ENCODE results near the gene PCSK5.
"Not testable (repeated sequence)": the region's sequence is repeated elsewhere in the genome, so short reads cannot be mapped to it uniquely, and the experiment has no call there.

Gene PCSK5

GRCh38 chr9:75891277-75891741 lies 836 bp downstream of the PCSK5 start:
- DNase-seq: peak; percentile 11

- no peak for DNase-seq
Measured at GRCh38 chr9:75891771-75892215, 1.3 kb downstream of the PCSK5 start.

DNA sequence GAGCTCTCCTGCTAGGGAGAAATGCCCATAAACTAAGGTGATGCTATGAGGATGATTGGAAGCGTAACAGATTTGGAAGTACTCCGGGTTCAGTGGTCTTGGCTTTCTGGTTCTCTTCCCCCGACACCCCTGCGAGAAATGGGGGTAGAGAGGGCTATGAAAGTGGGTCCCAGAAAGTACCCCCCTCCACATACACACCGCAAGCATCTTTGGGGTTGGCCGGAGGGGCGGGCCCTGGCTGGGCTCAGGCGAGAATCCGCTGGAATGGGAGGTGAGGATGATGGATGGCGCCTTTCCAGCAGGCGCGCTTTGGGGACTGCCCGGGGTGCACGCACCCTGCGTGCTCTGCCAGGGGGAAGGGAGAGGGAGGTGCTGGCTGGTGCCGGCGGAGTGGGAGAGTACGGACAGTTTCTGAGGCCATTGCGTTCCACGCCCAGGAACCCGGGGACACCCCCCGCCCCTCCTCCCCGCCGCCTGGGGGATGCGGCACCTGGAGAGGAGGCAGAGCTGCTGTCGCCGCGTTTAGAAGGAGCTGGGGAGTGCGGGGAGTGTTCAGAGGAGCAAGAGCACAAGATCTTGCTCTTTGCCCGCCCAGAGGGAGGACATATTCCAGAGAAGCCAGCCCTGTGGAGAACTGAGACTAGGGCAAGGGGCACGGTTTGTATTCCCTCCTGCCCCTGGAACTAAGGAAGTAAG lies 1.9 kb downstream of the PCSK5 start:
- DNase-seq: no peak

GRCh38 chr9:75893106-75893505 lies 2.6 kb downstream of the PCSK5 start:
- no peak for DNase-seq

DNA sequence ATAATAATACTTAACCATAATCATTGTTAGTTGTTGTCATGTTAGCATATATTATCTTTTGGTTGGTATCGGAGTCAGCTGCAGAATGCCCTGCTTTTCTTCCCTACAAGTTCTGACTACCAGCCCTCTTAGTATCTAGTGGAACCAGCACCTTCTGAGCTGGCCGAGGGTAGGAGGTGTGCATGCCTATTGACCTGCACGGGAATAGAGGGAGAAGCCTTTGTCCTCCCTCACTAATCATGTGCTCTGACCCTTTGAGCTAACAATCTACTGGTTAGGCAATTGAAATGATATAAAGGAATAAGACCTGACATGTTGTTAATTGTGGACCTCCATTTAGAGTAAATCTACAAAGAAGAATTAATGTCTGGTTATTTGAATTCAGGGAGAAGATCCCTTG lies 4.1 kb downstream of the PCSK5 start:
- no peak for DNase-seq

GRCh38 chr9:75895112-75895511 lies 4.6 kb downstream of the PCSK5 start:
- no peak for DNase-seq

GRCh38 chr9:75896193-75896592 lies 5.7 kb downstream of the PCSK5 start:
- DNase-seq: no peak

DNA sequence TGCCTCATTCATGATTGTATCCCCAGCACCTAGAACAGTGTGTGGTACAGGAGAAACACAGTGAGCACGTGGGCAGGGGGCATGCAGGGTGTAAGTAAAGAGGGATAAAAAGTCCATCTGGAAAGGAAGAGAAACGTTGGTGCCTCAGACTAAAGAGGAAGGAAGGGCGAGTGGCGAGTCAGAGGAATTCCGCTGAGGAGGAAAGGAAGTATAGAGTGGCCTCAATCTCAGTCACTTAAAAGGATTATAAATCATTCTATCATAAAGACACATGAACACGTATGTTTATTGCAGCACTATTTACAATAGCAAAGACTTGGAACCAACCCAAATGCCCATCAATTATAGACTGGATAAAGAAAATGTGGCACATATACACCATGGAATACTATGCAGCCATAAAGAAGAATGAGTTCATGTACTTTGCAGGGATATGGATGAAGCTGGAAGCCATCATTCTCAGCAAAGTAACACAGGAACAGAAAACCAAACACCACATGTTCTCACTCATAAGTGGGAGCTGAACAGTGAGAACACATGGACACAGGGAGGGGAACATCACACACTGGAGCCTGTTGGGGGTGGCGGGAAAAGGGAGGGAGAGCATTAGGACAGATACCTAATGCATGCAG lies 10.5 kb downstream of the PCSK5 start:
- not testable (repeated sequence) for DNase-seq

DNA sequence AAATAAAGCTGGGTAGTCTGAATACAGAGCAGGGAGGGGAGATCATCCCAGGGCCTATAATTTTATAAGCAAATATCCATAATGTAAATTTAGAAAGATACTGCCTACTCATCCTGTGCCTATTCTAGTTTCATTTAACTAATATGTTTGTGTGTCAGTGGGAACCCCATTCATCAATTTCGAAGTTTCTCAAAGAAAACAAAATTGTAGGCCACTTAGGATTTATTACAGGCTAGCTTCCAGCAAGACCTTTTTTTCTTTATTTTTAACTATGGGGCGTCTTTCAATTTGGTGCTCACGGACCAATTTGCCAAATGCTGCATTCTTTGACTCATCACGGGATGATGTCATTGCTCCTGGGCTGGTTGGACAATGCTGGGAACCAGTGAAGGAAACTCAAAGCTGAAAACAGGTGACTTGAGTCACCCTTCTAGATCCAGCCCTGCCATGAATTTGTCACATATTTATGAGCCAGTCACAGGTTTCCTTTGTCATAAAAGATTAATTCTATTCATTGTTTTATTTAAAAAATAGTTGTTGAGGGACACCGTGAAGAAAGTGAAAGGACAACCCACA lies 13.4 kb downstream of the PCSK5 start:
- DNase-seq: no peak

GRCh38 chr9:75904364-75904763 lies 13.9 kb downstream of the PCSK5 start:
- no peak for DNase-seq

DNA sequence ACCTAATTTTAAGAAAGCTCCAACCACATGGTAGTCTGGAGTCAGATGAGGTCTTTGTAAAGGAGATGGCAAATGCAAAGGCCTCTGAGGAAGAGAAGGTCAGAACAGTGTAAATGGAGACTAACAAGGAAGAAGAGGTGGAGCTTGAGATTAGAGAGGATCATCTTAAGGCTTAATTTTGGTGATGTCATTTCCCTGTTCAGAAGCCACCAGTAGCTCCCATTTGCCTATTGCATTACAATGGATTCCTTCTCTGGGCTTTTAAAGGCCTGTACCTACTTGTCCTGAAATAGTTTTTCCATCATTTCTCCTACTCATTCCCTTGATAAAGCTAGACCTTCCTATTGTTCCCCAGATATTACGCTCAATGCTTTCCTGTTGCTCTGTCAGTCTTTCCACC lies 16.1 kb downstream of the PCSK5 start:
- no peak for DNase-seq

- no peak for DNase-seq
Measured at GRCh38 chr9:75907329-75907728, 16.9 kb downstream of the PCSK5 start.

GRCh38 chr9:75907923-75908322 lies 17.4 kb downstream of the PCSK5 start:
- DNase-seq: no peak

GRCh38 chr9:75909776-75910175 lies 19.3 kb downstream of the PCSK5 start:
- DNase-seq: no peak

- no peak for DNase-seq
Measured at GRCh38 chr9:75910731-75911130, 20.3 kb downstream of the PCSK5 start.

DNA sequence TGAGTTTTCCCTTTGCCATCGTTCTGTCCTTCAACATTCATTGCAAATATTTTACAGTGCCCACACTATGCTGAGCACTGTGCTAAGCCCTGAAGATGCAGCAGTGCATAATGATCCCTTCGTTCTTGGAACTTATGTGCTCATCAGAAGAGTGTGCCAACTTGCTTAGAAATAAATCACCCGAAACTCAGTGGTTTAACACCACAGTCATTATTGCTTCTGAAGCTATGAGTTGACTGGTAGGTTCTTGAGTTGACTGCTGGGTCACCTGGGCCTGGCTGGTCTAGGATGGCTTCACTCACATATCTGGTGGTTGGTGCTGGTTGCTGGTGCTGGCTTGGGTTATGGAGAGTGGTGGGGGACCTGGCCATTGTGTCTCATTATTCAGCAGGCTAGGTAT lies 20.9 kb downstream of the PCSK5 start:
- DNase-seq: no peak

DNA sequence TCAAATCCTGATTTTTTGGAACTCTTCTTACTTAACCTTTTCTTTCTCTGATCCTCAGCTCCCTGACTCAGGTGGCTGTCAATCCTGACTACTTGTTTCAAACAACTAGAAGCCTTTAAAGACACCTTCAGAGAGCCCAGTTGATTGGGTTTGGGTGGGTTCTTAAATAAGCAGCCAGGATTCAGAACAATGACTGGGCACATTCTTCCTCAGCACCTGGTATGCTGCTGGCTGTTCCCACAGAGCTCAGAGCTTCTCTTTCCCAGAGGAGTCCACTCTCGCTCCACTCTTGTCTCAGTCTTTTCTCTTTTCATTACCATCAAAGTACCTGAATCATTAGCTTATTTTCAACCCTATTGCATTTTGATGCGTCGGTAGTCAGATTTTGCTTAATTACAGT lies 22.5 kb downstream of the PCSK5 start:
- DNase-seq: no peak

DNA sequence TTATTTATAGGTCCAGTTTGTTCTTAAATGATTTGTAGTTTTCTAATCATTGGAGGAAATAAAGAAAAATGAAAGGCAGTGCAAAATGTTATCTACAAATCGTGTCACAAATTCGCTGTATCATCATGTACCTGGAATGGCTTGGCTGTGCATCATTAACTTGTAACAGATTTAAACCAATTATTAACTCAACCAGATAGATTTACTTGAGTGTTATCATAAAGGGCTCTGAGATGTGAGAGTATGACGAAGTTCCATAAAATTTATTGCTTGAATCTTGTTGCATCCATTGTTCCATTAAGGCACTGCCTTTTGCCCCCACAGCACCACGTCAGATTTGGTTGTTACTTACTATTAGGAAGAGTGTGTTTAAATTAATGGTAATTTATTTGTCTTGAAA lies 23.5 kb downstream of the PCSK5 start:
- no peak for DNase-seq

- DNase-seq: no peak
Measured at GRCh38 chr9:75914883-75915452, 24.5 kb downstream of the PCSK5 start.

DNA sequence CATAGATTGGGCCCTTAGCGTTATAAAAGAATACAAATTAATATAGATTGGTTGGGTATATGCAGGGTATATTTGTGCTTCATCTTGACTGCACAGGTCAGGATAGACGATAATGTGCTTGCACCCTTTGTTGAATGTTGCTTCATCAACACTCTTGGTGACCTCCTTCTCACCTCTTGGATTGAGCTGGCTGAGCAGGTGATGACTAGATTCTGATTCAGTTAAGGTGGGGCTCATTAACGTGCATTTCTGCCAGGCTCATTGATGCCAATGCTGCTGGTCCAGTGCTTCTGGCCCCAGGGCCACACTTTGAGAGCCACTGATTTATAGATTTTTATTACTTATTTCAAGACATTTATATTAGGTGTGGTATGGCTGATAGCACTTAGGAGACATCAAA lies 27.7 kb downstream of the PCSK5 start:
- DNase-seq: no peak

GRCh38 chr9:75918909-75919308 lies 28.4 kb downstream of the PCSK5 start:
- DNase-seq: no peak

DNA sequence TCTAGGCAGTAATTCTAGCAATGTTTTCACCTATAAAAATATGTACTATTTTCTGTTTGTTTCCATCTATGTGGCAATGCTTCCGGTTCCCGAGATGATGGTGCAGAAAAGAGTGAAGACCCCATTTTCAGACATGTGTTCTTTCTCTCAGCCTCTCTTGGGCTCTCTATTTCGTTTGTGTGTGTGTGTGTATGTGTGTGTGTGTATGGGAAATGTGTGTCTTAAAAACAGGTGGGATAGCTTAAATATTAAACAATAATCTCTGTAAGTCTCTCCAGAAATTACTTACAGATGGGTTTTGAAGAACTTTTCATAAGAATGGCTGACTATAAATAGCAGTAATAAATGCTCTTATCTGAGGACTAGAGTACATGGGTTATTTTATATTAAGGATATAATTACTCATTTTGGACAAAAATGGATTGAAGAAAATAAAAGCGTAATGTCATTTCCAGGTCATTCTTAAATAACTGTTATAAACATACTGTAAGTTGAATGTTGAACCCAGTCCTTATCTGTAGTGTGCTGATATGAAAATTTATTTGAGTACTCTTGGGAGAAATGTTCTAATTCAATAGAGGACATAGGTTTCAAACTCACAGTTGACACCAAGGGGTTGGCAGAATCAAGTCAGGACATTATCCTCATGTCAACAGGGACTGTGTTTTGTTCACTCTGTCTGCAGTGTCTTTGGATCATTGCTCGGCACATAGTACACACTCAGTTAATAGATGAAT lies 31.1 kb downstream of the PCSK5 start:
- no peak for DNase-seq

GRCh38 chr9:75926385-75926784 lies 35.9 kb downstream of the PCSK5 start:
- no peak for DNase-seq

Measured in activated effector memory CD4-positive, alpha-beta T cell treated with Interleukin-2 at 50 U/mL for 16 hours (primary cell).